Cardiac septum (tissue), 1 donor: ENCODE measurements around the gene TRIM14. TPM values are rescaled to one million over a fixed set of nuclear protein-coding genes. Genes with fewer than 3 reads are reported as not detected.
"Not testable (repeated sequence)": the region's sequence is repeated elsewhere in the genome, so short reads cannot be mapped to it uniquely, and the experiment has no call there.

ENCODE experiments used
- DNase-seq: peaks from one replicate; pipeline ENCODE4 v3.0.0-alpha.2; 2020; ENCODE audit warnings: low spot score
- intact Hi-C: fragments of 100-400 bp; cut with DNase I; formaldehyde crosslinking; loops from one replicate; pipeline ENCODE4 v1.14.0; 2022
- total RNA-seq: library from RNA; stranded (reverse); fragmentation: NEBNext Ultra II Directional; extraction: Animal tissue kit (Norgen Biotek cat#: 25700); gene quantifications from one replicate; pipeline ENCODE4 v1.2.1, GENCODE V29; 2021
- donor health status: DM: no; HTN: no; CAD: no.

TRIM14 gene
- total RNA-seq, 1 donor from 2014 or later: 1.8 TPM

DNA sequence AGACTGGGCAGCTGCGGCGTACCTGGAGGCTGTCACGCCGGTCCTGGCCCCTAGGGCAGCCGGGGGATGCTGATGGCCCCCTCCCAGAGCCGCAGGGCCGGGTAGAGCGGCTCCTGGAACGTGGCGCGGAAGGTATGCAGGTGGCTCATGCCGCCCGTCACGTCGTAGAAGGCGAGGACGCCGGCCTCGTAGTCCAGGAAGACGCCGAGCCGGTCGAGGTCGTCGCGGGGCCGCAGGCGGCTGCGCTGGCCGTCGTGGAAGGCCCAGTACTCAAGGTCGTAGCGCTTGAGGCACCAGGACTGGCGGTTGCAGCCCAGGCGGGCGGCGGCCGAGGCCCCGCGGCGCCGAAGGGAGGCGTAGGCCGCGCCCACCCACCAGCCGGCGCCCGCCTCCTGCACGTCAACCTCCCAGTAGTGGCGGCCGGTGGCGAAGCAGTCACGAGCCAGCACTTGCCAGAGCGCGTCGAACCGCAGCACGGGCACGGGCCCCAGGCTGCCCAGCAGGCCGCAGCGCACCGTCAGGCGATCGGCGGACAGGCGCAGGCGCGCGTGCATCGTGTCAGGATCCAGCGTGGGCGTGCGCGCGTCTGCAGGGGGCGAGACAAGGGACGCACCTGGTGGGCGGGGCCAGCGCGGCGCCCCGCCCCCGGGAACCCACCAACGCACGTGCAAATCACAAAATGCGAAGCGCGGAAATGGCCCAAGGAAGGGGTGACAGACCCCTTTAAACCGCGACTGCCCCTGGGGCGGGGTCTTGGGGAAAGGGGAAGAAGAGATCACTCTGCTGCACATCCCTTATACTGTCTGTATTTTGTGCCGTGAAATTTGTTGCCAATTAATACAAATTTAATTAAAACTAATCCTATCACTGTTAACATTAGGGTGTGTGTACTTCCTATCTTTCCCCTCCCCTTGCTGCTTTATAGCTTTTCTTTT, 31.3 kb downstream of the TRIM14 start:
- intact Hi-C loops: no loop called here
- DNase-seq: no peak

DNA sequence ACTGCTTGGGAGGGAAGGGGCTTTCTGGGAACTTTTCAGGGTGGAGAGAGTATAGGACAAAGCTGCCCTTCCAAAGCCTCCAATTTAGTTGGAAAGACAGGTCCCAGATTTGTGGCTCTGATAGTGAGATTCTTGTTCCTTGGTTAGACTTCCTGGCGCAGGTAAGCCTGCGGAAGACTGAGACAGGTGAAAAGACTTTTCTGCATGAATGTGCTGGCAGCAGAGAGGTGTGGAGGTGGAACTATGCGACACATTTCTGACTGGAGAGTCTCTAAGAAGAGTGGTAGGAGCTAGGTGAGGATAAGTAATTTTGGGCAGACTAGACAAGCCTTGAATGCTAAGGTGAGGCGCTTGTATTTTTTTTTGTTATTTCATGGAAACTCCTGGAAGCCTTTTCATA, 32.6 kb downstream of the TRIM14 start:
- intact Hi-C loops: no loop called here
- DNase-seq: no peak

DNA sequence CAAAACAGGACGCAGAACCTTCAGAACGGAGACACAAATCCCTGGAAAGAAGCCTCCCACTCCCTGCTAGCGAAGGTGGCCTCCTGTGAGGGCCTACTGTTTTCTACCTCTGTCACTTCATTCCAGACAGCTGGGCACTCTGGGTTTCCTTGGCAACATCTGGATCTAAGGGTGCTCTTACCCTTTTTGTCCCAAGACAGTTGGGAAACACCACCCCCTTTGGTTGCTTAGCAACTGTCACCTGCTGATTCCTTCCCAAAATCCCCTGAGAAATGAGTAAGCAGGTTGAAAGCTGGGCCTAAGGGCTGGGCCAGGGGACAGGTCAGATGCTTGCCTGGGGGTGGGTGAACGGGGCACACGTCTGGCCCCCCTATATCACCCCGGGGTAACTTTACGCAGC, 33.1 kb downstream of the TRIM14 start:
- DNase-seq: no peak
- intact Hi-C loops: no loop called here

DNA sequence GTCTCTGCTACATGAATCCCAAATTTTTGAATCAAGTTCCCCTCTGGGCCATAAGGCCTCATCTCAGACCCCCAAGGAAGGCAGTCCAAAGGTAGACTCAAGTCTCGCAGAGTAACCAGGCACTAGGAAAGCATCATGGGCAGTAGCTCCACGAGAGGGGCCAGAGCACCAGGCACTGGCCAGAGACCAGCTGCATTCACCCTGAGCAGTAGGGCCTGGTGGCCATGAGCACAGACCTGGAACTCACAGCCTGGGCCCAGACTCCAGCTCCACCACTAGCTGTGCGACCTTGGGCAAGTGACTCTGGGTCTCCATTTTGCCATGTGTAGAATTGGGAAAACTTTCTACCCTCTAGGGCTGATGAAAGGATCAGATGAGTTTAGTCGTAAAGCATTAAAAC, 34.0 kb downstream of the TRIM14 start:
- intact Hi-C loops: no loop called here

DNA sequence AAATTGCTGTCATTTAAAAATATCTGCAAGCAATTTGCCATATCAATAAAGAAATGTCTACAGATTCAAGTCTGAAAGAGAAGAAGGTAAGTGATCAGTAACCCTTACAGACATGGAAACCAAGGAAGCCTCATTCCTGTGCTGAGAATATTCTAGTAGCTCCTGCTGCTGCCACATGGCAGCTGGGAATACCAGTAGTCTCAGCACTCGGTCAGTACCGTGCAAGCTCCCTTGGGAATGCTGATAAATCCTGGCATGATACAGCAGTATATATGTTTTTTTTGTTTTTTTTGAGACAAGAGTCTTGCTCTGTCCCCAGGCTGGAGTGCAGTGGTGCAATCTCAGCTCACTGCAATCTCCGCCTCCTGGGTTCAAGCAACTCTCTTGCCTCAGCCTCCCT, 34.6 kb downstream of the TRIM14 start:
- intact Hi-C loops: no loop called here
- no peak for DNase-seq

More for the DNA sequence above, 34.0 kb downstream of the TRIM14 start:
- no peak for DNase-seq

DNA sequence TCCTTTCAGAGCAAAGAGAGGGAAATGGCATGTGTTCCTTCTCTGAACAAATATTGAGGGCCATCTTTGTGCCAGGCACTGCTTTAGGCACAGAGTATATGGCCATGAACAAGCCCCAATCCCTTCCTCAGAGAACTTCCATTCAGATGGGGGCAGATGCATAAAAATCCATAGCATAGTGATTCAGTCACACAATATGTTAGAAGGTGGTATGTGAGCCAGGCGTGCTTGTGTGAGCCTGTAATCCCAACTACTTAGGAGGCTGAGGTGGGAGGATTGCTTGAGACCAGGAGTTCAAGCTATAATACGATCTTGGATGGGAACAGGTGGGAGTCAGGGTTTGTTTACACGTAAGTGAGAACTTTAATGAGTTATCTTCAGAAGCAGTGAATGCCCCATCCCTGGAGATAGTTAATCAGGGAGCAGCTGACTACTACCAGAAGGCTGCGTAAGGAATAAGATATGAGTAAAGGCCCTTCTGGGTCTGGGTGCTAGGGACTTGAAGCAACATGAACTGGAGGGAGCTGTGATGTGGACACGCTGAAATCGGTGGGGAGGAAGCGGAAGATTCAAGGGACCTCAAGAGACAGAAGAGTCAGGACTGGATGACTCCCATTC, 35.3 kb downstream of the TRIM14 start:
- intact Hi-C loops: no loop called here
- DNase-seq: no peak

DNA sequence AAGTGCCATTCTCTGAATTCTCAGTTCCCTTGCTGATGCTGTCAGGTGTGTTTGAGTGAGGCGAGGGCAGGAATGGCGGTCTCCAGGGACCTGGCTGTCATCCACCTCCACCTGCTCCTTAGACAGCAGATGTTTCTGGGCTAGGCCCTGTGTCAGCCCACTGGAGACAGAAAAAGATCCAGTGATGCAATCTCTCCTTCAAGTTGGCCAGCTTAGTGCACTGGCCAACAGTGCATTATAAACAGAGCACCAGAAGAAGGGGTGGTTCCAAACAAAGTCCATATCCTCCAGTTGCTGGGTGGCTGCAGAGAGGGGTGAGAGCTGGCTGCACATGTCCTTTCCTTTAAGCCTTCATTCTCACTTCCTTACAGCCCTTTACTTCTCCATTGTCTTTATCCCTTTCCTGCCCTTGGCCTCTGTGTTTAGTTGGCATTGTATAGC, 35.9 kb downstream of the TRIM14 start:
- DNase-seq: no peak
- intact Hi-C loops: no loop called here

DNA sequence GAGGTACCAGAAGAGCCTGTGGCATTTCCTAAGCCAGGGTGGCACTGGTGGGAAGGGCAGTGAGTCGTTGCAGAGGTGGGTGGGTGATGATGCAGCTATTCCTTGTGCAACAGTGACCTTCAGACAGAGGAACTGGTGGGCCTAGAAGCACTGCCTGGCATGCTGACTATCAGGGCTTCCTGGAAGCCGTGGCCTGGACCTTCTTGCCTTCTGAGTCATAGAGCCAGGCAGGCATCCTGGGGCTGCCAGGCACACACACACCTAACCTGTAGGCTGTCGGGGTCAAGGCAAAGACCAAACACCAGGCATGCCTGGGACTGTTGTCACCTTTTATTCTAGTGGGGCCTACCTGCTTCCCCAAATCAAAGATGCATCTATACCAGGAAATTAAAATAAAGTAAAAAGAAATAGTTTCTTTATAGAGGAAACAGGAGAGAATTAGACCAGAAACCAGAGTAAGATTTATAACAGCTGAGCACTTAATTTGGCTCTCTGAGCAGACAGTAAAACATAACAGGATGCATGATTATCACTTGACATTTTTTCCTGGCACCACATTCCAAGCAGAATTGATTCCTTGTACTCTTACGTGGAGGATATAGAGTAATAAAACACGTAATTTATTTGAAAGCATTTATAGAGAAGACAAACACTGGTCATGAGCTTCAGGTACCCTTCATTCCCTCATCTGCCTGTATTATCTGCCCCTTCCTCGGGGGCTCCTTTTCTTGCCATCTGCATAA, 37.4 kb downstream of the TRIM14 start:
- intact Hi-C loops: no loop called here

DNA sequence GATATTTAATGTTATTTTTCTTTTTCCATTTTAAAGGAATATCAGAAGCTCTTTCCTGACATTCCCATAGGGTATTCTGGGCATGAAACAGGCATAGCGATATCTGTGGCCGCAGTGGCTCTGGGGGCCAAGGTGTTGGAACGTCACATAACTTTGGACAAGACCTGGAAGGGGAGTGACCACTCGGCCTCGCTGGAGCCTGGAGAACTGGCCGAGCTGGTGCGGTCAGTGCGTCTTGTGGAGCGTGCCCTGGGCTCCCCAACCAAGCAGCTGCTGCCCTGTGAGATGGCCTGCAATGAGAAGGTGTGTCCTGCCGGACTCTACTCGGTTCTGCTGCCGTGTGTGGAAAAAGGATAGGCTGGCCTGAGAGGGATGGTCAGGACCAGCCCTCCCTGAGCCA, 38.2 kb downstream of the TRIM14 start:
- intact Hi-C loops: no loop called here
- no peak for DNase-seq

More for the DNA sequence above, 37.4 kb downstream of the TRIM14 start:
- no peak for DNase-seq

DNA sequence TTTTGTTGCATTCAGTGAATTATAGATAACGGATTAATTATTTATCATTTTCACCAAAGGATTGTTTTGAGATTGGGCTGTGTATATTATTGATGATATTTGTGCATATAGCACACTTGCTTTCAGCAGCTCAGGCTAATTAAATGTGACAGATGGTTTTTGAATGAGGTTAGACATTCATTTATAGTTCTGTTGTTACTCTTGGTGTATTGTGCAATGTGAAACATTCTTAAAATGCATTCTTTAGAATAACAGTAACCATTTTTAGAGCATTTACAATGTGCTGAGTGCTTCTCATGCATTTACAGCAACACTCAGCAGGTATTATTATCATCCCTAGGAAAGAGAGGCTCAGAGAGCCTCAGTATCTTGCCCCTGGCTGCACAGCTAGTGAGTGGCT, 38.7 kb downstream of the TRIM14 start:
- intact Hi-C loops: no loop called here

DNA sequence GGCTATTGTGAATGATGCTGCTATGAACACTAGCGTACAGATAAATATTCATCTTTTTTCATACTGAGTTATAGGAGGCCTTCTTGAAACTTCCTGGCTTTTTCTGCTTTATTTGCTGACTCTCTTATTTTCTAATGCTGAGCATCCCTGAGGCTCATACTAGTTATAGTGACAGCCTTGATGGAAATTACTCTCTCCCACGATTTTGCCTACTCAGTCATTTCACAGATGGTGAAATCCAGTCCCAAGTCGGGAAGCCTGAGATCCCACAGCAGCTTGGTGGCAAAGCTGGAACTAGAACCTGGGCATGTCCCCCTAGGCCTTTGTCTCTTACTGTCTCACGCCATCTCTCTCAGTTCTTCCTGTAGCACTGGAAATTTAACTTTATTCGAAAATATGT, 40.1 kb downstream of the TRIM14 start:
- intact Hi-C loops: no loop called here
- no peak for DNase-seq

More for the DNA sequence above, 38.7 kb downstream of the TRIM14 start:
- DNase-seq: no peak

DNA sequence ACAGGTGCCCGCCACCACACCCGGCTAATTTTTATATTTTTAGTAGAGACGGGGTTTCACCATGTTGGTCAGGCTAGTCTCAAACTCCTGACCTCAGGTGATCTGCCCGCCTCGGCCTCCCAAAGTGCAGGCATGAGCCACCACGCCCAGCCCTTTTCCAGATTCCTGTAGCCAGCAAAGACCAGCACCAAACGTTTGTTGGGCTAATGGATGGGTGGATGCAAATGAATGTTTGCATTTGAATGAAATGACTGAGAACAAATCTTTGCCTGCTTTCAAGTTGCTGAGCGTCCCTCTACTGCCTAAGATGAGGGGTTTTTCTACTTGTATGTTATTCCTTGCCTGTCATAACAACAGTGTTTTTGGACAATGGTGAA, 42.5 kb downstream of the TRIM14 start:
- DNase-seq, intact Hi-C loops: not testable (repeated sequence)

DNA sequence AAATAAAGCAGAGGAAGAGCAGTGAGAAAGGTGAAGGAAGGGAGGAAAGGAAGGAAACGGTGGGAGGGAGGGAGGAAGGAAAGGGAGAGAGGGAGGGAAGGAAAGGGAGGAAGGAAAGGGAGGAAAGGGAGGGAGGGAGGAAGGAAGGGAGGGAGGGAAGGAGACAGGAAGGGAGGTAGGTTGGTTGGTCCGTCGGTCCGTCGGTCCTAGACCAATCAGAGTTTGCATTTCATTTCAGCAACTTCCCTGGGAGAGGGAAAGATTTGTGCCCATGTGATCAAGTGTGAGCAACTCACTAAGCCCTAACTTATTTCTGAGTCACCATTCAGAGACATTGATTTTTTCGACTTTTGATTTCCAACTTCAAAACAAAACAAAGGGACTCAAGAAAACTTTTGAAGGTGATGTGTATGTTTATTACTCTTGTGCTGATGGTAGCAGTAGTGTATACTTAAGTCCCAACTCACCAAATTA, 43.7 kb downstream of the TRIM14 start:
- DNase-seq: no peak
- intact Hi-C loops: loop anchor here (2.0 kb wide), 1 partner anchor 187 kb away; no protein-coding TSS in a partner anchor

DNA sequence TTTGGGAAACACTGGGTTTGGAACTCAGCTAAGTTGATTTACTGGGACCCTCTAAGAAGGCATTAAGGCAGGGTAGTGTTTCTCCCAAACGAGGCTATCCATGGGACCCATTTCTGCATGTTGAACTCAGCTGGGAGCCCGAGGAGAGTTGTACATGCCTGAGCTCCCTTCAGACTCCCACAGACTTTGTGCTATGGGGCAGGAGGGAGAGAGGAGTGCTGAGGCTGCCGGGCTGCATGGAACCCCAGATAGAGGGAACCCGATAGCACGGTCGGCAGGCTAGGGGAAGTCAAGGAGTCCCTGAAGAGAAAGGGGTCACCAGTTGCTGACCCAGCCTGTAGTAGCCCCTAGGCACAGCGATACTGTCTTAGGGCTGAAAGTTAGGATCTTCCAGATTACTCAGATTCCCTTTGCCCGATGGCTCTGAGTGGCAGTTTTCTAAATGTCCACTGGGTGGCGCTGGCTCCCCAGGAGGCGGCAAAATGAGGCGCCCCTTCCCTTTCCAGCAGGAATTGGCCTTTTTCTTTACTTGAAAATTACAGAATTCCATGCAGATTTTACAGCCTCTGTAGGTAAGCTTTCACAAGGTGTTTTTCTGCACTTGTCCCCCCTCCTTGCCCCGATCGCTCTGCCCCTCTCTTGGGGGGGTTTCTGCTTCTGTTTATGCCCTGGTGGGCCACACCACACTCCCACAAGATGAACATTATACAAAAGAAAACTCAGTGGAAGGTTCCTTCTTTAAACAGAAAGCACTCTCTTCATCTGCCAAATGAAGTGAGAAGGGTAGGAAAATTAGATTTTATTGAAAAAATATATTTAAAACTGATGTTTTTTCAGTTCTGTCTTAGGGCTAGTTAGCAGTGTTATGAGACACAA, 44.7 kb downstream of the TRIM14 start:
- intact Hi-C loops: loop anchor here (2.0 to 5.0 kb wide), 2 partner anchors 133 to 188 kb away; no protein-coding TSS in a partner anchor
- peak; percentile 83 for DNase-seq

DNA sequence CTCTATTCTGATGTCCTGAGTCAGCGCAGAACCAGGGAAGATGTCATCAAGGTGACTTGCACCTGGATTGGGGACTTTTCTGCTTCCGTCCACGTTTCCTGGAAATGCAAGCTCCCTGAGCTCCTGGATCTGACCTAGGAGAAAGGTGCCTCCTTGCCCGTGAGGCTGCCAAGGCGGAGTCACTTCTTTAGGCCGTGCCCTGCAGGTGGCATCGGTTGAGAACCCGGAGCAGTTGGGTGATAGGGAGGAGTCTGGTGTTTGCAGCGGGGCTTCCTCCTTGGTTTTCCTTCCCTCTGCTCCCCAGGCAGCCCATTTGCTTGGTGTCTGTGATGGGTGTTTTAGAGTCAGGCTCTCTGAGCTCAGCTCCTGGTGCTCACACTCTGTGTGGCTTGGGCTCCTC, 47.3 kb downstream of the TRIM14 start:
- intact Hi-C loops: loop anchor here (5.0 kb wide), 1 partner anchor 136 kb away; no protein-coding TSS in a partner anchor
- DNase-seq: no peak

DNA sequence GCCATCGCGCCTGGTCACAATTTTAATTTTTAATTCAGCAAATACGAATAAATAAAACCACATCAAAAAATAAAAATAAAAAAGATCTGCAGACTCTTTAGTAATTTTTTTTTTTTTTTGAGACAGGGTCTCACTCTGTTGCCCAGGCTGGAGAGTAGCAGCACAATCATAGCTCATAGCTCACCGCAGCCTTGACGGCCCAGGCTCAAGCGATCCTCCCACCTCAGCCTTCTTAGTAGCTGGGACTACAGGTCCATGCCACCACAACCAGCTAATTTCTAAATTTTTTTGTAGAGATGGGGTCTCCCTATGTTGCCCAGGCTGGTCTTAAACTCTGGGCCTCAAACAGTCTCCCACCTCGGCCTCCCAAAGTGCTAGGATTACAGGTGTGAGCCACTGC, 48.3 kb downstream of the TRIM14 start:
- DNase-seq: no peak
- intact Hi-C loops: loop anchor here (5.0 kb wide), 1 partner anchor 137 kb away; no protein-coding TSS in a partner anchor

DNA sequence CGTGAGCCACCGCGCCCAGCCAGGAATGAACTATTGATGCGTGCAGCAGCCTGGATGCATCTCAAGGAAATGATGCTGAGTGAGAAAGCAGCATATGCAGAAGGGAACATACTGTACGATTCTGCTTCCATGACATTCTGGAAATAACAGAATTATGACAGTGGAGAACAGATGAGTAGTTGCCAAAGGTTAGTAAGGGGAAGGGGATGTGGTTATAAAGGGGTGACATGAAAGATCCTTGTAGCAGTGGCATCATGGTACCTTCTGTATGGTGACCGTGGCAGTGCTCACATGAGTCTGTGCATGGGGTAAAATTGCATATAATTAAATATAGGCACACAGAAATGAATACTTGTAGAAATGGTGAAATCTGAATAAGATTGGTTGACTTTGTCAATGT, 49.5 kb downstream of the TRIM14 start:
- DNase-seq: no peak
- intact Hi-C loops: no loop called here

DNA sequence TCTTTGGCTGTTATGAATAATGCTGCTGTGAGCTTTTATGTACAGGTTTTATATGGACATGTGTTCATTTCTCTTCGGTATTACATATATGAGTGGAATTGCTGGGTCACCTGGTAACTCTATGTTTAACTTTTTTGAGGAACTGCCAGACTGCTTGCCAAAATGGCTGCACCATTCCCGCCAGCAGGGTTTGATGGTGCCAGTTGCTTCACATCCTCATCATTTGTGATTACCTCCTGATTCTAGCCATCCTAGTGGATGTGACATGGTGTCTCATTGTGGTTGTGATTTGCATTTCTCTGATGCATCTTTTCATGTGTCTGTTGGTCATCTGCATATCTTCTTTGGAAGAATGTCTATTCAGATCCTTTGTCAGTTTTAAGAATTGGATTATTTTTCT, 51.8 kb downstream of the TRIM14 start:
- DNase-seq: no peak
- intact Hi-C loops: no loop called here

DNA sequence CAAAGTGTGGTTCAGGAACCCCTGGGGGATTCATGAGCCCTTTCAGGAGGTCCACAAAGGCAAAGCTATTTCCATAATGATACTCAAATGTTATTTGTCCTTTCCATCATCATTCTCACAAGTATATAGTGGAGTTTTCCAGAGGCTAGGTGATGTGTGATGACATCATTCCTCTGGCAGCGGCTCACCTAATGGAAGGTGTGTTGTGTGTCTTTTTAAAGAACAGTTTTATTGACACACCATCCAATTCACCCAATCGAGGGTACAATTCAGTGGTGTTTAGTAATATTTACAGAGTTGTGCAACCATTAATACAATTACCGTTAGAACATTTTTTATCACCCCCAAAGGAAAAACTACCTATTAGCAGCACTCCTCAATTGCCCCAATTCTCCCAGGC, 52.8 kb downstream of the TRIM14 start:
- intact Hi-C loops: no loop called here
- no peak for DNase-seq
